Pancreas (tissue), 10 donors: ENCODE data around the gene MEF2C. TPM values are rescaled to one million over a fixed set of nuclear protein-coding genes. Genes with fewer than 3 reads are reported as not detected.

ENCODE experiments used
- ATAC-seq, 4 donors: fragments of 200-7000 bp; cut with Tn5 transposase; one replicate each; pipeline versions ENCODE4 v1.8.0 to v1.9.1; 2020; ENCODE audit warnings: mild to moderate bottlenecking in 4 of 4, moderate library complexity in 4 of 4
- DNase-seq, 6 donors: peaks; one replicate each; pipeline ENCODE4 v3.0.0-alpha.2; 2020
- FAIRE-seq: peaks from 2 replicates; lab custom pipeline; 2012; peaks lifted over from hg19 to GRCh38; lab: Jason Lieb, UNC
- H3K27ac ChIP-seq, 4 donors: fragments of 200-600 bp; sonication (generic); 1 replicate in 3 of 4; 2 replicates in 1 of 4; pipeline versions ENCODE4 v1.5.0 to v1.8.0; 2020
- H3K27me3 ChIP-seq, 4 donors: fragments of 200-600 bp; one replicate each; pipeline ENCODE4 v1.8.0; 2021
- H3K36me3 ChIP-seq, 3 donors: fragments of 200-600 bp; sonication (generic) in 1 of 3; one replicate each; pipeline versions ENCODE4 v1.5.0 to v1.8.0; 2020 to 2021
- H3K4me1 ChIP-seq, 3 donors: fragments of 200-600 bp; one replicate each; pipeline ENCODE4 v1.8.0; 2021
- H3K4me3 ChIP-seq, 4 donors: fragments of 200-600 bp; sonication (generic) in 2 of 4; one replicate each; pipeline versions ENCODE4 v1.5.0 to v1.8.0; 2020 to 2021
- H3K9me3 ChIP-seq, 4 donors: fragments of 200-600 bp; one replicate each; pipeline ENCODE4 v1.8.0; 2021
- WGBS, 2 donors: extraction: QIAGEN DNeasy Blood & Tissue Kit; methylation state at CpG; one replicate each; pipeline ENCODE4 v1.1.7; 2013; 5-methylcytosine and 5-hydroxymethylcytosine counted together
- intact Hi-C, 3 donors: fragments of 100-400 bp; cut with DNase I; formaldehyde crosslinking; loops; one replicate each; pipeline versions ENCODE4 v1.11.1 to v1.14.2; 2022
- polyA plus RNA-seq, 2 donors: library from polyadenylated mRNA; stranded (reverse); fragments of 200-250 nt; gene quantifications; one replicate each; pipeline ENCODE4 v1.2.3, GENCODE V29; 2013
- total RNA-seq, 6 donors: library from RNA; stranded (reverse); fragmentation: NEBNext Ultra II Directional in 4 of 6; extraction: Animal tissue kit (Norgen Biotek cat#: 25700) in 4 of 6; gene quantifications; one replicate each; pipeline versions ENCODE4 v1.2.1 to v1.2.4, GENCODE V29; 2021 to 2023
- TF ChIP-seq, protein P1 (sequence below), 4 donors: fragments of 200-600 bp; sonication (generic) in 3 of 4; IDR thresholded peaks; one replicate each; pipeline versions ENCODE4 v1.5.0 to v1.8.0; 2021; ENCODE audit warnings: antibody characterized with exemption in 4 of 4
- donor health status: healthy with polysubstance abuse.
- donor health status: DM: no; HTN: no; CAD: no; lungs with moderate emphysema.
- donor health status: DM: no; HTN: no; CAD: no.
- donor health status: control.
- donor health status: control.
- donor health status: Bipolar disorder and iron deficiency.
- donor health status: DM: yes; HTN: yes; CAD: no.
- donor health status: DM: no; HTN: no; CAD: no.
- donor health status: DM: no; HTN: no; CAD: no.
- donor health status: DM: yes; HTN: yes; CAD: no.

The MEF2C gene
- 10 to 100 TPM in 2 of 6 donors, 1 to 10 TPM in 4; 2.6 to 19.9 (median 5.6) TPM for total RNA-seq
- polyA plus RNA-seq, result 1 to 10 TPM; 1.5 to 3.0 TPM

DNA sequence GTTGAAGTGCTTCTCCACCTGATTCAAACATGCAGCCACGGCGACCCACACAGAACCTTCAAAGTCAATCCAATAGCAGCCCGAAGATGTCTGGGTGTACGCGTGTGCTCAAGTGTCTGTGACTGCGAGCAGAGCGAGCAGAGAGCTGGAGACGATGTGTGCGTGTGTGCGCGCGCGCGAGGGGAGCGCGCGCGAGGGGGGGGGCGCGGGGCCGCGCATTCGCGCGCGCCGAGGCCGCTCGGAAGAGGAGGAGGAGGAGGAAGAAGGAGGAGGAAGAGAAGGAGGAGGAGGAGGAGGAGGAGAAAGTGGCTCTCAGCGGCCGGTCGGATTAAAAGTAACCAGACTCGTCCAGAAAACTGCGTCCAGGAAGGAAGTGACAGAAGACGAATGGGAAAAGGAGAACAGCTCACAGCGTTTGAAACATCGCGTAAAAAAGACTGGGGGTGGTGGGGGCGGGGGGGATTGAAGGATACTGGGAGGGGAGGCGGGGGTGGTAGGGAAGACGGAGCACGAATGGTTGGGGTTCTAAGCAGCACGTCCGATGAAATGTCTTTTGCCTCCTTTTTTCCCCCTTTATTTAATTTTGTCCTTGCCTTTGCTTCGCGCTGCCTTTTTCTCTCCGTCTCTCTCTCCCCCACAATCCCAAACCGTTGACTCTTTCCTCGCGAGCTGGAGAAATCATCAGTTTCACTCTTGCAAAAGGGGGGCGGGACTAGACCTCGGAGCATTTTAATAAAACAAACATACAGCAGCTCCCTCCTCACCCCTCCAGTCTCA, at the start of gene MEF2C:
Gene MEF2C (minus strand): TSS at position 126 of the 777 bp plus-strand sequence. CDS start 59,396 bp downstream, outside the sequence.
- no peaks in the 10 kb centered on the region for H3K4me1 ChIP-seq

DNA sequence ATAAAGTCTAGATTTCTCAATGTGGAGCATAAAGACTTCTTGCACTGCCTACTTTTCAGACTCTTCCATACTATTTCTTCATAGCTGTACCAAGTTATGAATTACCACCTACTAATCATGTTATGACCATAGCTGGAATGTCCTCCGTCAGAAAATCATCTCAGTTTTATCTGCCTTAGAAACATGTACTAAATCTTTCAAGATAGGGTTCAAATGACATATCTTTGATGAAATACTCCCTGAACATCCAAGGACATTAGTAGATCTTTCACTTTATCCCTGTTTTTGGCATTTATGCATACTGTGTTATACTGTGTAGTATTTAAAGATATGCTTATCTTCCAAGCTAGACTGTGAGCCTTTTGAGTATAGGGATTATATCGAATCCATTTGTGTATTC, 49.6 kb upstream of the MEF2C start:
- peaks cover 0 to 5% (median 3%) of the 10 kb centered on the region in 3 donors for H3K4me1 ChIP-seq
- intact Hi-C loops, result no loop called here
- H3K9me3 ChIP-seq, result no peaks in the 10 kb centered on the region
- TF ChIP-seq, protein P1, sequence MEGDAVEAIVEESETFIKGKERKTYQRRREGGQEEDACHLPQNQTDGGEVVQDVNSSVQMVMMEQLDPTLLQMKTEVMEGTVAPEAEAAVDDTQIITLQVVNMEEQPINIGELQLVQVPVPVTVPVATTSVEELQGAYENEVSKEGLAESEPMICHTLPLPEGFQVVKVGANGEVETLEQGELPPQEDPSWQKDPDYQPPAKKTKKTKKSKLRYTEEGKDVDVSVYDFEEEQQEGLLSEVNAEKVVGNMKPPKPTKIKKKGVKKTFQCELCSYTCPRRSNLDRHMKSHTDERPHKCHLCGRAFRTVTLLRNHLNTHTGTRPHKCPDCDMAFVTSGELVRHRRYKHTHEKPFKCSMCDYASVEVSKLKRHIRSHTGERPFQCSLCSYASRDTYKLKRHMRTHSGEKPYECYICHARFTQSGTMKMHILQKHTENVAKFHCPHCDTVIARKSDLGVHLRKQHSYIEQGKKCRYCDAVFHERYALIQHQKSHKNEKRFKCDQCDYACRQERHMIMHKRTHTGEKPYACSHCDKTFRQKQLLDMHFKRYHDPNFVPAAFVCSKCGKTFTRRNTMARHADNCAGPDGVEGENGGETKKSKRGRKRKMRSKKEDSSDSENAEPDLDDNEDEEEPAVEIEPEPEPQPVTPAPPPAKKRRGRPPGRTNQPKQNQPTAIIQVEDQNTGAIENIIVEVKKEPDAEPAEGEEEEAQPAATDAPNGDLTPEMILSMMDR (IDR thresholded peaks at IDR 0.05), result no peak
- H3K27ac ChIP-seq, result no peak overlapping the region
- no peaks in the 10 kb centered on the region for H3K27me3 ChIP-seq
- ATAC-seq (no peak), DNase-seq (no peak), FAIRE-seq (no peak)
- no peaks in the 10 kb centered on the region for H3K36me3 ChIP-seq
- WGBS, 2 donors, result 83 to 84% methylated on average over 2 of the region's 2 CpGs
- no peak overlapping the region for H3K4me3 ChIP-seq

More for the DNA sequence above, at the start of gene MEF2C:
- no peaks in the 10 kb centered on the region for H3K9me3 ChIP-seq
- FAIRE-seq, result no peak
- no peaks in the 10 kb centered on the region for H3K36me3 ChIP-seq
- ATAC-seq, result peak; percentile 79 to 85 (median 80)
- H3K27ac ChIP-seq, result peak within 1 kb of the TSS in 2 of 4 donors; percentile 65 to 70
- H3K27me3 ChIP-seq, result peaks cover 0 to 5% (median 0%) of the 10 kb centered on the region in 4 donors
- 0 to 1% methylated on average over 35 to 52 of the region's 52 CpGs for WGBS, 2 donors
- TF ChIP-seq, protein P1 (IDR thresholded peaks at IDR 0.05), result no peak
- DNase-seq, result peak; percentile 20 to 73 (median 36)
- intact Hi-C loops, result no loop called here
- H3K4me3 ChIP-seq, result peak within 1 kb of the TSS; percentile 3 to 54 (median 40)

DNA sequence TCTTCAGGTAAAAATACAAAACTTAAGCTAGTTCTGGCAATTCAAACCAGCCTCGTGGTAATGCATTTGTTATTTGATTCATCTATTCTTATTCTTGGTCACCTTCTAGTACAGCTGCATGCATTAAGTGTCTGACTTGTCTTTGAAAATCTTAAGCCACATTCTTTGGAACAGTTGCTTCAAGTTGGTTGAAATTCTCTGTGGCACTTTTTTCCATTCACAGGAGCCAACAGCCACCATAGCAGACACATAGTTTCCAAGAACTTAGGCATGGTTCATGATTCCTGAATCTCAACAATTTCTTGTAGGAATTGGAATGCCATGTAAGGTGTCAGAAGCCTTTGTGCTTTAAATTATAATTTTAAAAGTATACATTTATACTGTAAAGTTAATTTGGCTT, 47.4 kb upstream of the MEF2C start:
- 91 to 94% methylated on average over 1 of the region's 1 CpG for WGBS, 2 donors
- DNase-seq (no peak), ATAC-seq (no peak), FAIRE-seq (no peak)
- Histone ChIP-seq H3K36me3 (no peaks in the 10 kb centered on the region), H3K9me3 (no peaks in the 10 kb centered on the region), H3K4me1 (peaks cover 0 to 5% (median 3%) of the 10 kb centered on the region in 3 donors), H3K27me3 (no peaks in the 10 kb centered on the region), H3K27ac (no peak overlapping the region), H3K4me3 (no peak overlapping the region)
- intact Hi-C loops, result no loop called here
- TF ChIP-seq, protein P1 (IDR thresholded peaks at IDR 0.05), result no peak

DNA sequence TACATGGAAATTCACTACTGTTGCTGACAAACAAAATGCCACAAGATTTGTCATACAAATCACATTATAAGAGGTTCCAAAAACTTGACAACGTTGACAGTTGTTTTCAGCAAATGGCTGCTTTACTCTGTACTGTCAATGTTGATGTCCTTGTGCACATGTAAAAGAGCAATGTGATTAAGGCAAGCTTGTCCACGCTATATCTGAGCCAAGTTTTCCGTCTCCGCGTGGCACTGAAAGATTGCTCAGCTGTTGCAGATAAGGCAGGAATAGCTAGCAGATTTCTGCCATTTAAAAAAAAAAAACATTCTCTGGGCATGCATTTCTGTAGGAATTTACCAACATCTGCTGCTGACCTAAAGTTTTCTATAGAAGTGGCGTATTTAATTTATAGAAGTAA, 46.4 kb upstream of the MEF2C start:
- DNase-seq (no peak), ATAC-seq (peak in 3 of 4 donors; percentile 34 to 56 (median 43)), FAIRE-seq (no peak)
- Histone ChIP-seq H3K9me3 (no peaks in the 10 kb centered on the region), H3K4me3 (no peak overlapping the region), H3K4me1 (peaks cover 0 to 5% (median 3%) of the 10 kb centered on the region in 3 donors), H3K27ac (no peak overlapping the region), H3K27me3 (no peaks in the 10 kb centered on the region), H3K36me3 (no peaks in the 10 kb centered on the region)
- intact Hi-C loops, result no loop called here
- TF ChIP-seq, protein P1 (IDR thresholded peaks at IDR 0.05), result no peak
- 23 to 26% methylated on average over 6 of the region's 6 CpGs for WGBS, 2 donors

DNA sequence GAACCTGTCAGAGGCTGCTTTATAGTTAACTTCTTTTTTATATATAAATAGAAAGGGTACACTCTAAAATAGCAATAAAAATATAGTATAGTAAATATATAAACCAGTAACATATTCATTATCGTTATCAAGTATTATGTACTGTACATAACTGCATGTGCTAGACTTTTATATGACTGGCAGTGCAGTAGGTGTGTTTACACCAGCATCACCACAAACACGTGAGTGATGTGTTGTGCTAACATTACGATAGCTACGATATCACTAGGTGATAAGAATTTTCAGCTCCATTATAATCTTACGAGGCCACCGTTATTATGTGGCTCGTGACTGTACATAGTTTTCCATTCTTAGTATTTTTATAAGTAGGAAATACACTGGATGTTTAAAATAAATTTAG, 43.8 kb upstream of the MEF2C start:
- peaks cover 0 to 5% (median 3%) of the 10 kb centered on the region in 3 donors for H3K4me1 ChIP-seq
- H3K36me3 ChIP-seq, result no peaks in the 10 kb centered on the region
- no peak overlapping the region for H3K27ac ChIP-seq
- DNase-seq (no peak), ATAC-seq (no peak), FAIRE-seq (no peak)
- intact Hi-C loops, result no loop called here
- H3K4me3 ChIP-seq, result no peak overlapping the region
- H3K9me3 ChIP-seq, result no peaks in the 10 kb centered on the region
- no peaks in the 10 kb centered on the region for H3K27me3 ChIP-seq
- TF ChIP-seq, protein P1 (IDR thresholded peaks at IDR 0.05), result no peak
- WGBS, 2 donors, result 58 to 77% methylated on average over 7 of the region's 7 CpGs
